ENCODE data around the gene FBXO9. TPM values are rescaled to one million over a fixed set of nuclear protein-coding genes. Genes with fewer than 3 reads are reported as not detected.

Gene FBXO9
- total and polyA plus RNA-seq, 4 donors, result 36.8 to 79.1 (median 51.2) TPM

GRCh38 chr6:53143710-53144109, 78.5 kb downstream of the FBXO9 start:
- WGBS, result 52% methylated on average over 3 of the region's 3 CpGs

GRCh38 chr6:53144802-53145201, 79.6 kb downstream of the FBXO9 start:
- H3K9me3 ChIP-seq (ENCODE audit: control insufficient read depth in 4 of 4, low read length in 3 of 4), result no peaks in the 10 kb centered on the region
- H3K9ac ChIP-seq (ENCODE audit: low read depth in 1 of 2, low read length in 2 of 2), result no peak overlapping the region
- no peaks in the 10 kb centered on the region for H3K4me1 ChIP-seq (ENCODE audit: control insufficient read depth in 4 of 4, insufficient read depth in 4 of 4, low read length in 3 of 4)
- DNase-seq (ENCODE audit: low spot score), result no peak
- H3K27me3 ChIP-seq (ENCODE audit: control insufficient read depth in 4 of 4, insufficient read depth in 4 of 4, low read length in 3 of 4), result no peaks in the 10 kb centered on the region
- H3K27ac ChIP-seq (ENCODE audit: low read depth in 1 of 2, low read length in 2 of 2), result no peak overlapping the region
- TF ChIP-seq SP1 (IDR thresholded peaks at IDR 0.05) (no peak), NR2F2 (IDR thresholded peaks at IDR 0.05) (no peak), RAD21 (IDR thresholded peaks at IDR 0.05) (no peak), HNF4A (conservative IDR thresholded peaks at IDR 0.05) (no peak), FOXA2 (IDR thresholded peaks at IDR 0.05) (no peak), ZBTB33 (IDR thresholded peaks at IDR 0.05) (no peak), ATF3 (IDR thresholded peaks at IDR 0.05) (no peak), YY1 (IDR thresholded peaks at IDR 0.05) (no peak), TAF1 (conservative IDR thresholded peaks at IDR 0.05) (no peak), JUND (IDR thresholded peaks at IDR 0.05) (no peak), CTCF (IDR thresholded peaks at IDR 0.05; ENCODE audit: low read depth, low read length, missing input control) (no peak), GABPA (IDR thresholded peaks at IDR 0.05 in 1 of 2, conservative IDR thresholded peaks at IDR 0.05 in 1 of 2) (no peak), RXRA (IDR thresholded peaks at IDR 0.05) (no peak), HNF4G (IDR thresholded peaks at IDR 0.05) (no peak), MAX (IDR thresholded peaks at IDR 0.05) (no peak), REST (IDR thresholded peaks at IDR 0.05) (no peak), FOXA1 (IDR thresholded peaks at IDR 0.05) (no peak)
- no peaks in the 10 kb centered on the region for H3K36me3 ChIP-seq (ENCODE audit: control insufficient read depth in 4 of 4, insufficient read depth in 3 of 4, low read depth in 1 of 4, low read length in 3 of 4)
- WGBS, result 87% methylated on average over 2 of the region's 2 CpGs
- no peak overlapping the region for H3K4me3 ChIP-seq (ENCODE audit: low read depth in 1 of 3, low read length in 3 of 3)

More at GRCh38 chr6:53143710-53144109, 78.5 kb downstream of the FBXO9 start:
- Histone ChIP-seq H3K27me3 (ENCODE audit: control insufficient read depth in 4 of 4, insufficient read depth in 4 of 4, low read length in 3 of 4) (no peaks in the 10 kb centered on the region), H3K9ac (ENCODE audit: low read depth in 1 of 2, low read length in 2 of 2) (no peak overlapping the region), H3K4me1 (ENCODE audit: control insufficient read depth in 4 of 4, insufficient read depth in 4 of 4, low read length in 3 of 4) (no peaks in the 10 kb centered on the region), H3K4me3 (ENCODE audit: low read depth in 1 of 3, low read length in 3 of 3) (no peak overlapping the region), H3K9me3 (ENCODE audit: control insufficient read depth in 4 of 4, low read length in 3 of 4) (no peaks in the 10 kb centered on the region), H3K27ac (ENCODE audit: low read depth in 1 of 2, low read length in 2 of 2) (no peak overlapping the region), H3K36me3 (ENCODE audit: control insufficient read depth in 4 of 4, insufficient read depth in 3 of 4, low read depth in 1 of 4, low read length in 3 of 4) (no peaks in the 10 kb centered on the region)
- TF ChIP-seq ZBTB33 (IDR thresholded peaks at IDR 0.05), result no peak
- TF ChIP-seq SP1 (IDR thresholded peaks at IDR 0.05), result no peak
- TF ChIP-seq HNF4G (IDR thresholded peaks at IDR 0.05), result no peak
- no peak for DNase-seq (ENCODE audit: low spot score)
